HTR-8/SVneo (cell line): ENCODE measurements around the gene ALG12.

Experiments used
- DNase-seq: peaks from one replicate; pipeline ENCODE4 v3.0.0; 2011; ENCODE audit warnings: low spot score, mixed read lengths; ENCODE audit not compliant: insufficient read length
- FAIRE-seq: peaks from 2 replicates; lab custom pipeline; 2011; peaks lifted over from hg19 to GRCh38; lab: Jason Lieb, UNC

ALG12 gene

GRCh38 chr22:49897015-49897684 lies 21.1 kb downstream of the ALG12 start:
- DNase-seq (no peak), FAIRE-seq (no peak)

- FAIRE-seq = no peak
- DNase-seq = no peak
Observed at GRCh38 chr22:49896201-49896600, 22.0 kb downstream of the ALG12 start.

GRCh38 chr22:49894322-49895054 lies 23.8 kb downstream of the ALG12 start:
- DNase-seq (no peak), FAIRE-seq (no peak)

GRCh38 chr22:49893025-49893424 lies 25.2 kb downstream of the ALG12 start:
- FAIRE-seq (no peak), DNase-seq (no peak)

GRCh38 chr22:49892226-49892899 lies 25.9 kb downstream of the ALG12 start:
- DNase-seq (no peak), FAIRE-seq (no peak)

GRCh38 chr22:49889071-49889470 lies 29.2 kb downstream of the ALG12 start:
- FAIRE-seq (no peak), DNase-seq (no peak)

- no peak for FAIRE-seq
- no peak for DNase-seq
Observed at GRCh38 chr22:49887702-49888101, 30.5 kb downstream of the ALG12 start.

- FAIRE-seq (no peak), DNase-seq (no peak)
Observed at GRCh38 chr22:49887064-49887451, 31.2 kb downstream of the ALG12 start.

GRCh38 chr22:49886346-49887063 lies 31.7 kb downstream of the ALG12 start:
- no peak for DNase-seq
- FAIRE-seq = no peak

- DNase-seq (no peak), FAIRE-seq (no peak)
Observed at GRCh38 chr22:49885881-49886280, 32.4 kb downstream of the ALG12 start.

- FAIRE-seq (no peak), DNase-seq (no peak)
Observed at GRCh38 chr22:49885281-49885680, 33.0 kb downstream of the ALG12 start.

GRCh38 chr22:49884503-49885260 lies 33.6 kb downstream of the ALG12 start:
- no peak for DNase-seq
- no peak for FAIRE-seq

- no peak for DNase-seq
Observed at GRCh38 chr22:49884075-49884474, 34.2 kb downstream of the ALG12 start.

GRCh38 chr22:49883294-49883640 lies 35.0 kb downstream of the ALG12 start:
- DNase-seq (no peak), FAIRE-seq (no peak)

More at GRCh38 chr22:49884075-49884474, 34.2 kb downstream of the ALG12 start:
- FAIRE-seq = no peak

- FAIRE-seq = no peak
Observed at GRCh38 chr22:49882519-49883293, 35.5 kb downstream of the ALG12 start.

GRCh38 chr22:49881856-49882255 lies 36.4 kb downstream of the ALG12 start:
- DNase-seq = no peak
- no peak for FAIRE-seq

More at GRCh38 chr22:49882519-49883293, 35.5 kb downstream of the ALG12 start:
- DNase-seq = no peak

GRCh38 chr22:49880281-49880680 lies 38.0 kb downstream of the ALG12 start:
- no peak for DNase-seq
- FAIRE-seq = no peak

GRCh38 chr22:49879871-49880270 lies 38.4 kb downstream of the ALG12 start:
- no peak for DNase-seq
- FAIRE-seq = no peak

GRCh38 chr22:49878206-49878605 lies 40.0 kb downstream of the ALG12 start:
- no peak for FAIRE-seq
- DNase-seq = no peak
